C4-2B (cell line): Measurements from ENCODE around the gene KIF14.

ENCODE experiments used
- ZFX ChIP-seq: fragments of 450-650 bp; IDR thresholded peaks from 2 replicates; pipeline ENCODE4 v1.6.1; 2017
- TF ChIP-seq, protein P1 (sequence below): fragments of 450-650 bp; conservative IDR thresholded peaks from 2 replicates; pipeline ENCODE4 v1.5.1; 2017; ENCODE audit warnings: mild to moderate bottlenecking

GRCh38 chr1:200625381-200625824 lies 4.9 kb upstream of the KIF14 start:
- TF ChIP-seq, protein P1, sequence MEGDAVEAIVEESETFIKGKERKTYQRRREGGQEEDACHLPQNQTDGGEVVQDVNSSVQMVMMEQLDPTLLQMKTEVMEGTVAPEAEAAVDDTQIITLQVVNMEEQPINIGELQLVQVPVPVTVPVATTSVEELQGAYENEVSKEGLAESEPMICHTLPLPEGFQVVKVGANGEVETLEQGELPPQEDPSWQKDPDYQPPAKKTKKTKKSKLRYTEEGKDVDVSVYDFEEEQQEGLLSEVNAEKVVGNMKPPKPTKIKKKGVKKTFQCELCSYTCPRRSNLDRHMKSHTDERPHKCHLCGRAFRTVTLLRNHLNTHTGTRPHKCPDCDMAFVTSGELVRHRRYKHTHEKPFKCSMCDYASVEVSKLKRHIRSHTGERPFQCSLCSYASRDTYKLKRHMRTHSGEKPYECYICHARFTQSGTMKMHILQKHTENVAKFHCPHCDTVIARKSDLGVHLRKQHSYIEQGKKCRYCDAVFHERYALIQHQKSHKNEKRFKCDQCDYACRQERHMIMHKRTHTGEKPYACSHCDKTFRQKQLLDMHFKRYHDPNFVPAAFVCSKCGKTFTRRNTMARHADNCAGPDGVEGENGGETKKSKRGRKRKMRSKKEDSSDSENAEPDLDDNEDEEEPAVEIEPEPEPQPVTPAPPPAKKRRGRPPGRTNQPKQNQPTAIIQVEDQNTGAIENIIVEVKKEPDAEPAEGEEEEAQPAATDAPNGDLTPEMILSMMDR = no peak
- TF ChIP-seq ZFX = no peak
